ENCODE results near the gene GUCA2A. TPM values are rescaled to one million over a fixed set of nuclear protein-coding genes. Genes with fewer than 3 reads are reported as not detected.

The GUCA2A gene
- total and polyA plus RNA-seq, 2 of the 13 experiments (the other 11 are each of a cell fraction or from before 2014, with no cell fraction given): not detected

DNA sequence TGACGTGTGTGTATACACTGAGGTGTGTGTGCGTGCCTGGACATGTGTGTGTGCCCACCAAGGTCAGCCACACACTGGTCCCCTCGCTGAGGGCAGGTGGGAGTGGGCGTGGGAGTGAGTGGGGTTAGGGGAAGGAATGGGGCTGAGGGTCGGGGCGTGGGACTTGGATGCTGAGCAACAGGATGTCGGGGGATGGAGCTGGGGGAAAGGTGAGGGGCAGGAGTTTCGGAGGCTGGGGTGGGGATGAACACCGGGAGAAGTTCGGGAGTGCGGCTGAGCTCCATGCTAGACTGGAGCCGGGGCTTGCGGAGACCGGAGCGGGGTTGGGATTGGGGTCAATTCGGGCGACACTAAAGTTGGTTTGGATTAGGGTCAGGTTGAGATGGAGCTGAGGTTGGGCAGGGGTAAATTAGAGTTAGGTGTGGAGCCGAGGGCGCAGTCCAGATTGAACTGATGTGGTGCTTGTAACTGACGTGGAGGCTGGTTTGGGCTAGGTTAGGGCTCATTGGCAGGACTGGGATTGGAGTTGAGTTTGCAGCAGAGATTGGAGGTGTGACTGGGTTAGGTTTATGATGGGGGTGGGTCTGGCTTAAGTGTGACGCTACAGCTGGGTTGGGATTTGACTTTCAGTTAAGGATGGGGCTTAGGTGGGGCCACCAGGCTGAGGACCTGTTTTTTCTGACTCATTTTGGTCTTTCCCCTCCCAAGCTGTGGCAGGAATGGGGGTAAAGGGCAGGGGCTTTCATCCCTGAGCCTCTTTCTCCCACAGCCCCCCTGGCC is 3.3 kb upstream of the GUCA2A start:
- DNase-seq (ENCODE audit: low spot score) (no peak), ATAC-seq (no peak), FAIRE-seq (no peak)
- WGBS (ENCODE audit: low lambda C conversion rate): 61% methylated on average over 21 of the region's 21 CpGs
- no peak for TF ChIP-seq GFI1 (CRISPR knock-in tag; IDR thresholded peaks at IDR 0.05; ENCODE audit: borderline replicate concordance)
- no peak for TF ChIP-seq TBL1XR1 (IDR thresholded peaks at IDR 0.05; ENCODE audit: borderline replicate concordance, low read length, partially characterized antibody)
- TF ChIP-seq GTF3A (CRISPR knock-in tag; conservative IDR thresholded peaks at IDR 0.05): no peak
- TF ChIP-seq SP2 (CRISPR knock-in tag; IDR thresholded peaks at IDR 0.05): no peak
- TF ChIP-seq POLR2AphosphoS2 (IDR thresholded peaks at IDR 0.05; ENCODE audit: low read depth, low read length): no peak
- TF ChIP-seq ZSCAN29 (CRISPR knock-in tag; conservative IDR thresholded peaks at IDR 0.05): no peak
- TF ChIP-seq JDP2 (CRISPR knock-in tag; IDR thresholded peaks at IDR 0.05; ENCODE audit: borderline replicate concordance): no peak
- TF ChIP-seq ARNT2 (CRISPR knock-in tag; IDR thresholded peaks at IDR 0.05; ENCODE audit: low read depth): no peak
- TF ChIP-seq, protein P1, sequence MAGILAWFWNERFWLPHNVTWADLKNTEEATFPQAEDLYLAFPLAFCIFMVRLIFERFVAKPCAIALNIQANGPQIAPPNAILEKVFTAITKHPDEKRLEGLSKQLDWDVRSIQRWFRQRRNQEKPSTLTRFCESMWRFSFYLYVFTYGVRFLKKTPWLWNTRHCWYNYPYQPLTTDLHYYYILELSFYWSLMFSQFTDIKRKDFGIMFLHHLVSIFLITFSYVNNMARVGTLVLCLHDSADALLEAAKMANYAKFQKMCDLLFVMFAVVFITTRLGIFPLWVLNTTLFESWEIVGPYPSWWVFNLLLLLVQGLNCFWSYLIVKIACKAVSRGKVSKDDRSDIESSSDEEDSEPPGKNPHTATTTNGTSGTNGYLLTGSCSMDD (CRISPR knock-in tag; IDR thresholded peaks at IDR 0.05): no peak
- TF ChIP-seq ZNF75D (CRISPR knock-in tag; IDR thresholded peaks at IDR 0.05; ENCODE audit: borderline replicate concordance): no peak
- TF ChIP-seq REXO4 (CRISPR knock-in tag; IDR thresholded peaks at IDR 0.05; ENCODE audit: borderline replicate concordance): no peak
- TF ChIP-seq, protein P2, sequence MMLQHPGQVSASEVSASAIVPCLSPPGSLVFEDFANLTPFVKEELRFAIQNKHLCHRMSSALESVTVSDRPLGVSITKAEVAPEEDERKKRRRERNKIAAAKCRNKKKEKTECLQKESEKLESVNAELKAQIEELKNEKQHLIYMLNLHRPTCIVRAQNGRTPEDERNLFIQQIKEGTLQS (CRISPR knock-in tag; IDR thresholded peaks at IDR 0.05): no peak
- TF ChIP-seq ZNF563 (CRISPR knock-in tag; IDR thresholded peaks at IDR 0.05): no peak
- no peak for TF ChIP-seq HNRNPLL (IDR thresholded peaks at IDR 0.05; ENCODE audit: low read depth, low read length, poor library complexity, severe bottlenecking)
- TF ChIP-seq, protein P3, sequence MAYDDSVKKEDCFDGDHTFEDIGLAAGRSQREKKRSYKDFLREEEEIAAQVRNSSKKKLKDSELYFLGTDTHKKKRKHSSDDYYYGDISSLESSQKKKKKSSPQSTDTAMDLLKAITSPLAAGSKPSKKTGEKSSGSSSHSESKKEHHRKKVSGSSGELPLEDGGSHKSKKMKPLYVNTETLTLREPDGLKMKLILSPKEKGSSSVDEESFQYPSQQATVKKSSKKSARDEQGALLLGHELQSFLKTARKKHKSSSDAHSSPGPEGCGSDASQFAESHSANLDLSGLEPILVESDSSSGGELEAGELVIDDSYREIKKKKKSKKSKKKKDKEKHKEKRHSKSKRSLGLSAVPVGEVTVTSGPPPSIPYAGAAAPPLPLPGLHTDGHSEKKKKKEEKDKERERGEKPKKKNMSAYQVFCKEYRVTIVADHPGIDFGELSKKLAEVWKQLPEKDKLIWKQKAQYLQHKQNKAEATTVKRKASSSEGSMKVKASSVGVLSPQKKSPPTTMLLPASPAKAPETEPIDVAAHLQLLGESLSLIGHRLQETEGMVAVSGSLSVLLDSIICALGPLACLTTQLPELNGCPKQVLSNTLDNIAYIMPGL (CRISPR knock-in tag; IDR thresholded peaks at IDR 0.05; ENCODE audit: borderline replicate concordance in 1 of 2, low read depth in 1 of 2): no peak
- no peaks in the 10 kb centered on the region for H3K9me3 ChIP-seq (ENCODE audit: low read length)
- no peak overlapping the region for H3K27ac ChIP-seq (ENCODE audit: extremely low read length, insufficient read depth, low read length)
- CTCF ChIA-PET (ENCODE audit: low intra/inter-chr PET ratio, low total read pairs): no interaction called here
- no peak overlapping the region for H2AFZ ChIP-seq (ENCODE audit: low read length)
- H3K79me2 ChIP-seq (ENCODE audit: insufficient read depth, low read length): no peaks in the 10 kb centered on the region
- intact Hi-C loops (cut with micrococcal nuclease; ENCODE audit: unreplicated experiment) (no loop called here), in situ Hi-C loops (cut with HindIII; ENCODE audit: extremely low pct_ligation_motif_present, low pct_unique_long_range_greater_than_20kb) (no loop called here)
- no TSS peak for BruUV-seq (replicated peaks)
- H3K9ac ChIP-seq (ENCODE audit: insufficient read depth, low read depth, low read length): no peak overlapping the region
- H3K4me1 ChIP-seq (ENCODE audit: insufficient read depth, low read length): peaks cover 51% of the 10 kb centered on the region
- peaks cover 0 to 16% of the 10 kb centered on the region in 2 experiments; a peak in 2 of 5 replicates for H3K27me3 ChIP-seq (ENCODE audit: control insufficient read depth in 1 of 2, insufficient read depth in 2 of 2, low read length in 2 of 2)
- H3K4me2 ChIP-seq (ENCODE audit: low read depth, low read length): no peak overlapping the region
- POLR2A ChIA-PET: no interaction called here
- H3K4me3 ChIP-seq (replicated peaks in 1 of 3; ENCODE audit: insufficient read depth in 1 of 3, low read depth in 2 of 3, low read length in 3 of 3): no peak overlapping the region
- H4K20me1 ChIP-seq (ENCODE audit: insufficient read depth, low read length): no peaks in the 10 kb centered on the region
- no peaks in the 10 kb centered on the region for H3K36me3 ChIP-seq (replicated peaks in 1 of 2; ENCODE audit: control insufficient read depth in 1 of 2, insufficient read depth in 2 of 2, low read length in 2 of 2)

Measured in HepG2 (cell line).